Spleen (tissue), 11 donors: ENCODE results near the gene LRRC8E. TPM values are rescaled to one million over a fixed set of nuclear protein-coding genes. Genes with fewer than 3 reads are reported as not detected.

Source experiments
- DNase-seq: peaks from one replicate; pipeline ENCODE4 v3.0.0-alpha.2; 2020
- H3K27ac ChIP-seq, 8 donors: fragments of 200-600 bp; sonication (generic) in 7 of 8; 1 replicate in 4 of 8; 2 replicates in 4 of 8; pipeline versions ENCODE4 v1.5.0 to v1.8.0; 2016 to 2021; ENCODE audit warnings: inconsistent platforms in 4 of 8, mild to moderate bottlenecking in 4 of 8, moderate library complexity in 1 of 8
- H3K27me3 ChIP-seq, 7 donors: fragments of 200-600 bp; sonication (generic) in 6 of 7; replicated peaks in 1 of 7; 1 replicate in 4 of 7; 2 replicates in 3 of 7; pipeline versions ENCODE4 v1.5.0 to v1.8.0; 2016 to 2021; ENCODE audit warnings: inconsistent platforms in 3 of 7, mild to moderate bottlenecking in 1 of 7
- H3K36me3 ChIP-seq, 6 donors: fragments of 200-600 bp; sonication (generic) in 5 of 6; 1 replicate in 4 of 6; 2 replicates in 2 of 6; pipeline versions ENCODE4 v1.5.0 to v1.8.0; 2016 to 2021; ENCODE audit warnings: inconsistent platforms in 2 of 6
- H3K4me1 ChIP-seq, 6 donors: fragments of 200-600 bp; sonication (generic) in 5 of 6; 1 replicate in 3 of 6; 2 replicates in 3 of 6; pipeline versions ENCODE4 v1.5.0 to v1.8.0; 2016 to 2021; ENCODE audit warnings: inconsistent platforms in 3 of 6
- H3K4me3 ChIP-seq, 8 donors: fragments of 200-600 bp; sonication (generic) in 7 of 8; 1 replicate in 4 of 8; 2 replicates in 4 of 8; pipeline versions ENCODE4 v1.5.0 to v1.8.0; 2016 to 2021; ENCODE audit warnings: inconsistent platforms in 4 of 8, mild to moderate bottlenecking in 4 of 8, moderate library complexity in 2 of 8
- H3K9me3 ChIP-seq, 8 donors: fragments of 200-600 bp; sonication (generic) in 7 of 8; 1 replicate in 4 of 8; 2 replicates in 4 of 8; pipeline versions ENCODE4 v1.5.0 to v1.8.0; 2016 to 2021; ENCODE audit warnings: inconsistent platforms in 4 of 8
- CTCF ChIP-seq, 11 experiments: fragments of 200-600 bp in 7 of 11; fragments of 450-650 bp in 4 of 11; sonication (generic) in 4 of 11; IDR thresholded peaks in 8 of 11; conservative IDR thresholded peaks in 3 of 11; 1 replicate in 7 of 11; 2 replicates in 4 of 11; pipeline versions ENCODE4 v1.4.0 to v1.8.0; 2016 to 2021; ENCODE audit warnings: antibody characterized with exemption in 11 of 11, inconsistent platforms in 4 of 11, mild to moderate bottlenecking in 1 of 11
- POLR2A ChIP-seq, 3 donors: fragments of 450-650 bp; IDR thresholded peaks; one replicate each; pipeline ENCODE4 v1.5.1; 2017; ENCODE audit warnings: antibody characterized with exemption in 3 of 3, mild to moderate bottlenecking in 1 of 3
- POLR2AphosphoS5 ChIP-seq, 3 donors: sonication (generic); formaldehyde crosslinking; IDR thresholded peaks; one replicate each; pipeline ENCODE4 v1.5.1; 2017; ENCODE audit warnings: antibody characterized with exemption in 3 of 3
- WGBS, 5 donors: extraction: QIAGEN DNeasy Blood & Tissue Kit in 3 of 5; methylation state at CpG; one replicate each; pipeline versions ENCODE4 v1.1.5 to v1.1.7; 2013 to 2018; 5-methylcytosine and 5-hydroxymethylcytosine counted together
- intact Hi-C: fragments of 100-400 bp; cut with DNase I; formaldehyde crosslinking; loops from one replicate; pipeline ENCODE4 v1.15.0; 2023; ENCODE audit warnings: low total_unique reads
- polyA plus RNA-seq, 3 donors: library from polyadenylated mRNA; stranded (reverse); fragments of 200-250 nt; gene quantifications; one replicate each; pipeline ENCODE4 v1.2.1, GENCODE V29; 2013
- total RNA-seq, 7 donors: library from RNA; depleted of rRNA in 3 of 7; stranded (reverse); fragments of >200 nt in 3 of 7; fragmentation: NEBNext Ultra II Directional in 4 of 7; extraction: Animal tissue kit (Norgen Biotek cat#: 25700) in 4 of 7; gene quantifications; one replicate each; pipeline versions ENCODE4 v1.1.0 to v1.2.1, GENCODE V29; 2016 to 2021
- donor health status: healthy with polysubstance abuse.
- donor health status: DM: no; HTN: no; CAD: no; lungs with moderate emphysema.
- donor health status: DM: no; HTN: no; CAD: no.
- donor health status: Bipolar disorder and iron deficiency.
- donor health status: healthy.
- donor health status: DM: no; HTN: no; CAD: no.
- donor health status: DM: yes; HTN: yes; CAD: no.

LRRC8E gene
- total and polyA plus RNA-seq, 10 donors: 0.08 to 0.37 TPM; not detected in 8

GRCh38 chr19:7871437-7872305, 16.6 kb upstream of the LRRC8E start:
- Histone ChIP-seq H3K4me3 (peak overlapping the region in 4 of 8 donors; percentile 1 to 46 (median 8)), H3K4me1 (peaks cover 10 to 67% (median 59%) of the 10 kb centered on the region in 6 donors), H3K36me3 (no peaks in the 10 kb centered on the region), H3K9me3 (peaks cover 0 to 3% (median 0%) of the 10 kb centered on the region in 8 donors), H3K27me3 (peaks cover 2 to 88% (median 38%) of the 10 kb centered on the region in 7 donors), H3K27ac (no peak overlapping the region)
- TF ChIP-seq POLR2A (IDR thresholded peaks at IDR 0.05) (no peak), CTCF (IDR thresholded peaks at IDR 0.05 in 8 of 11, conservative IDR thresholded peaks at IDR 0.05 in 3 of 11) (no peak), POLR2AphosphoS5 (IDR thresholded peaks at IDR 0.05) (no peak)
- intact Hi-C loops: no loop called here
- 5 to 8% (median 7%) methylated on average over 33 of the region's 33 CpGs for WGBS, 5 donors
- peak; percentile 87 for DNase-seq

GRCh38 chr19:7872306-7873204, 15.8 kb upstream of the LRRC8E start:
- H3K27me3 ChIP-seq: peaks cover 2 to 84% (median 38%) of the 10 kb centered on the region in 7 donors
- H3K36me3 ChIP-seq: no peaks in the 10 kb centered on the region
- 50 to 62% (median 54%) methylated on average over 22 to 47 of the region's 47 CpGs for WGBS, 5 donors
- no peak for TF ChIP-seq CTCF (IDR thresholded peaks at IDR 0.05 in 8 of 11, conservative IDR thresholded peaks at IDR 0.05 in 3 of 11)
- no peak for TF ChIP-seq POLR2A (IDR thresholded peaks at IDR 0.05)
- no peak for TF ChIP-seq POLR2AphosphoS5 (IDR thresholded peaks at IDR 0.05)
- no peak overlapping the region for H3K27ac ChIP-seq
- intact Hi-C loops: no loop called here
- H3K4me1 ChIP-seq: peaks cover 10 to 67% (median 59%) of the 10 kb centered on the region in 6 donors
- no peak for DNase-seq
- peak overlapping the region in 2 of 8 donors; percentile 13 to 46 for H3K4me3 ChIP-seq
- H3K9me3 ChIP-seq: peaks cover 0 to 3% (median 0%) of the 10 kb centered on the region in 8 donors

GRCh38 chr19:7873304-7874075, 14.8 kb upstream of the LRRC8E start:
- intact Hi-C loops: no loop called here
- DNase-seq: no peak

More at GRCh38 chr19:7873304-7874075, 14.8 kb upstream of the LRRC8E start:
- H3K27ac ChIP-seq: no peak overlapping the region
- TF ChIP-seq POLR2AphosphoS5 (IDR thresholded peaks at IDR 0.05) (no peak), POLR2A (IDR thresholded peaks at IDR 0.05) (no peak), CTCF (IDR thresholded peaks at IDR 0.05 in 8 of 11, conservative IDR thresholded peaks at IDR 0.05 in 3 of 11) (no peak)
- no peaks in the 10 kb centered on the region for H3K36me3 ChIP-seq
- H3K27me3 ChIP-seq: peaks cover 2 to 75% (median 38%) of the 10 kb centered on the region in 7 donors
- WGBS, 5 donors: 17 to 26% (median 18%) methylated on average over 31 to 53 of the region's 53 CpGs
- H3K4me3 ChIP-seq: peak overlapping the region in 4 of 8 donors; percentile 22 to 66 (median 31)
- peaks cover 0 to 3% (median 0%) of the 10 kb centered on the region in 8 donors for H3K9me3 ChIP-seq
- H3K4me1 ChIP-seq: peaks cover 8 to 61% (median 53%) of the 10 kb centered on the region in 6 donors
